ENCODE results near the gene UBE4B.

GRCh38 chr1:10171995-10172669 lies 139.4 kb downstream of the UBE4B start:
- no peak for TF ChIP-seq TAF1 (IDR thresholded peaks at IDR 0.05; ENCODE audit: low read depth, low read length)
- no peak for TF ChIP-seq POLR2A (IDR thresholded peaks at IDR 0.05; ENCODE audit: low read depth, low read length)
- TF ChIP-seq POLR2AphosphoS5 (IDR thresholded peaks at IDR 0.05; ENCODE audit: low read depth, low read length) = no peak
- no peak for TF ChIP-seq SPI1 (IDR thresholded peaks at IDR 0.05; ENCODE audit: low read depth, low read length)
